Immature natural killer cell (primary cell): ENCODE data around the gene DRD2. TPM values are rescaled to one million over a fixed set of nuclear protein-coding genes. Genes with fewer than 3 reads are reported as not detected.

Experiments used
- DNase-seq, 3 donors: peaks; one replicate each; pipeline ENCODE4 v3.0.0; 2022; ENCODE audit warnings: mixed read lengths in 1 of 3
- H3K27ac Mint-ChIP-seq, 6 donors: one replicate each; pipeline ENCODE4 v1.8.0; 2020; ENCODE audit warnings: mixed read lengths in 6 of 6, mild to moderate bottlenecking in 5 of 6, inconsistent platforms in 4 of 6, moderate library complexity in 3 of 6
- H3K27me3 Mint-ChIP-seq, 3 donors: one replicate each; pipeline ENCODE4 v1.8.0; 2020 to 2021; ENCODE audit warnings: low read depth in 3 of 3, mild to moderate bottlenecking in 3 of 3, mixed read lengths in 3 of 3, moderate library complexity in 3 of 3, inconsistent platforms in 1 of 3
- H3K36me3 Mint-ChIP-seq, 3 donors: one replicate each; pipeline ENCODE4 v1.8.0; 2020; ENCODE audit warnings: mixed read lengths in 3 of 3, inconsistent platforms in 2 of 3, mild to moderate bottlenecking in 2 of 3
- H3K4me1 Mint-ChIP-seq, 2 donors: one replicate each; pipeline ENCODE4 v1.8.0; 2020; ENCODE audit warnings: inconsistent platforms in 2 of 2, mild to moderate bottlenecking in 2 of 2, mixed read lengths in 2 of 2, moderate library complexity in 1 of 2
- H3K4me3 Mint-ChIP-seq, 5 donors: one replicate each; pipeline ENCODE4 v1.8.0; 2020; ENCODE audit warnings: mild to moderate bottlenecking in 5 of 5, mixed read lengths in 5 of 5, inconsistent platforms in 3 of 5, moderate library complexity in 3 of 5
- H3K9me3 Mint-ChIP-seq, 6 donors: one replicate each; pipeline ENCODE4 v1.8.0; 2020; ENCODE audit warnings: mild to moderate bottlenecking in 6 of 6, mixed read lengths in 6 of 6, inconsistent platforms in 4 of 6, moderate library complexity in 3 of 6
- polyA plus RNA-seq, 3 donors: library from polyadenylated mRNA; unstranded; fragments of 300-500 nt; fragmentation: Illumina TruSeq; gene quantifications; one replicate each; pipeline ENCODE4 v1.2.3, GENCODE V29; 2021

The DRD2 gene
- polyA plus RNA-seq, 3 donors from 2014 or later = not detected

DNA sequence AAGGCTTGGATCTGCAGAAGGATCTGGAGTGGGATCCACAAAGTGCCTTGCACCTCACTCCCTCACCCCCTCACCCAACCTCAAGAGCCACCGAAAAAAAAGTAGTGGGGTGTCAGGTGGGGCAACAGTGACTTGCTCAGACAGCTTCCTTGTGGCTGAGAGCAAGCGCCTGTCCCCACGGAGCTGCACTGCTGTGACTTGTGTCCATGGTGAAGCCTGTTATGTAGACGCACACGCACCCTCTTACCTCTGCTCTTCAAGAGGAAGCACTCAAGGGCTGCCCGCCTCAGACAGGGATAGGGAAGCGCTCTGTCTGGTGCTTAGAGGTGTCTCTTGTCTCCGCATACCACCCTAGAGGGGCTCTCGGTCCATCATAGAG, 1.2 kb downstream of the DRD2 start:
- Mint-ChIP-seq H3K4me3 (peak overlapping the region in 3 of 5 donors; percentile 28 to 56 (median 41)), H3K36me3 (no peaks in the 10 kb centered on the region), H3K9me3 (peaks cover 0 to 10% (median under 1%) of the 10 kb centered on the region in 6 donors), H3K4me1 (peaks cover 5 to 12% of the 10 kb centered on the region in 2 donors), H3K27me3 (peaks cover 12 to 37% (median 13%) of the 10 kb centered on the region in 3 donors), H3K27ac (no peak overlapping the region)
- no peak for DNase-seq

DNA sequence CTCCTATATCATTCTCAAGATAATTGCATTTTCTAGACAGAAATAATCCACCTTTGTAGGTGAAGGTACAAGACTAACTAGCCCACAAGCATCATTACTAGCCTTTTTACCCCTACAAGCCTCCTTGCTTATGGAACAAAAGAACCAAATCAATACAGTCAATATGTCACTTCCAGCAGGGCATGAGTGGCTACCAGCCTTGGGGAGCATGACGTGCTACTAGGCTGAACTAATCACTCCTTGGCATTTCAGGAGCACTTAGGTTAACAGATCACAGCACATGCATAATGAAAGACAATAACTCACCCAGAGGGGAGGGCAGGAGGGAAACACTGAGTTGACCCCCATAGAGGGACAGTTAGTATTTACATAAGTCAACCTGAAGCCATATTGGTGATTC, 2.7 kb downstream of the DRD2 start:
- Mint-ChIP-seq H3K4me3 (no peak overlapping the region), H3K4me1 (peaks cover 5 to 12% of the 10 kb centered on the region in 2 donors), H3K36me3 (no peaks in the 10 kb centered on the region)

DNA sequence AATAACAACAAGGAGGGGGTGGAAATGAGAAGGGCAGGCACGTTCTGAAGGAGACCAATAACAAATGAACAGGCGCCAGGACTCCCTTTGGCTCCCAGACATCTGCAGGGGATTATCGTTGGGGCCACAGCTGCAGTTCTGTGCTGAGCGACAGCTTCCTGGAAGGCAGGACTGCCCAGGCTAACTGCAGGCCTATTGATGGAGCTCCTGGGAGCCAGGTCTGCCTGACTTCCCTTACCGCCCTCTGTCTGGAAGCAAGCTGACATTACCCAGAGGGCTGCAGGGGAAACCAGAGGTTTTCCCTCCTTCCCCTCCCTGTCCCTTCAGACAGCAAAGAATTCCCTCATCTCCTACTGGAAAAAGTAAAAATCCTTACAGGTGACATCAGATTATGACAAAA, 5.0 kb downstream of the DRD2 start:
- no peak overlapping the region for H3K4me3 Mint-ChIP-seq
- H3K4me1 Mint-ChIP-seq = peaks cover 3 to 4% of the 10 kb centered on the region in 2 donors
- DNase-seq = no peak
- peaks cover 4 to 18% (median 12%) of the 10 kb centered on the region in 3 donors for H3K27me3 Mint-ChIP-seq
- no peak overlapping the region for H3K27ac Mint-ChIP-seq
- peaks cover 0 to 3% (median 0%) of the 10 kb centered on the region in 6 donors for H3K9me3 Mint-ChIP-seq
- H3K36me3 Mint-ChIP-seq = no peaks in the 10 kb centered on the region

More for the DNA sequence above, 2.7 kb downstream of the DRD2 start:
- no peak for DNase-seq
- Mint-ChIP-seq H3K9me3 (peaks cover 0 to 10% (median under 1%) of the 10 kb centered on the region in 6 donors), H3K27me3 (peaks cover 11 to 31% (median 11%) of the 10 kb centered on the region in 3 donors), H3K27ac (no peak overlapping the region)

DNA sequence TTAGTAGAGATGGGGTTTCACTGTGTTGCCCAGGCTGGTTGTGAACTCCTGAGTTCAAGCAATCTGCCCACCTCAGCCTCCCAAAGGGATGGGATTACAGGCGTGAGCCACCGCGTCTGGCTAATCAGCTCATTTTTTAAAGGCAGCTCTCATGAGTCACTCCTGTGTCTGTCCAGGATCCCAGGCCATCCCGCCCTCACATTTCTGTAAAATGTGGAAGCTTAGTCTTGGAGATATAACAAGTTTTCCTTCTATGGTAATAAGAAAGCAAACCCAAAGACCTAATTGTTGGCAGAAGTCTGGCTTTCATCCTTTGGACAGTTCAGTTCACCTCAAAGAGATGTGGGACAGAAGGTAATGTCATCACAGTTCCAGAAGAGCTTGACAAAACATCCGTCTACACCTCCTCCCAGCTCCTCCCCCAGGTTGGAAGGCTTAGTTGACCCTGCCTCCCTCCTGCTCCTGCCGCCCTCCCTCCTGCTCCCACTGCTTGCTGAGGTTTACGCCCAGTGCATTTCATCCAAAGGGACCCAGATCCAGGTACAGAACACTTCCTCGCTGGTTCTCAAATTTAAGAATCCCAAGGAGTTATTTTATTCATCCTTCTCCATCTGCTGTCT, 6.4 kb downstream of the DRD2 start:
- Mint-ChIP-seq H3K4me1 (no peaks in the 10 kb centered on the region), H3K27ac (no peak overlapping the region), H3K9me3 (peaks cover 0 to 3% (median 0%) of the 10 kb centered on the region in 6 donors), H3K27me3 (peaks cover 6 to 12% (median 12%) of the 10 kb centered on the region in 3 donors), H3K36me3 (no peaks in the 10 kb centered on the region), H3K4me3 (no peak overlapping the region)
- no peak for DNase-seq

DNA sequence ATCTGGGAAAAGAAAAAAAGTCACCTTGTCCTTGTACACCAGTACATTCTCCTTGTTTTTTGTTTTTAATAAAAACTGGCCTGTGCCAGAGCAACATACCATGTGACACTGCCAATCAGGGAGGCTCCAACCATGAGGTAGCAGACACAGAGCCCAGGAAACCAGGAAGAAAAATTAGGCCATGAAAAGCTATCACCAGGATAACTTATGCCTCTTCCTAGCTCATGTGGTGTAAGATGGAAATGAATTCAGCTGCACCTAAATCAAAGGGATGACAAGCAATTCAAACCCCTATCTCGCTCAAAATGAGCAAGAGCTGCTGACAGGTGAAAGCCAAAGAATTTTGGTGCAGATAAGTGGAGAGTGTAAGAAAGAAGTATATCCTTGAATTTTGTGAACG, 7.7 kb downstream of the DRD2 start:
- no peaks in the 10 kb centered on the region for H3K36me3 Mint-ChIP-seq
- DNase-seq = no peak
- H3K4me1 Mint-ChIP-seq = no peaks in the 10 kb centered on the region
- H3K4me3 Mint-ChIP-seq = no peak overlapping the region
- no peaks in the 10 kb centered on the region for H3K9me3 Mint-ChIP-seq
- H3K27ac Mint-ChIP-seq = no peak overlapping the region
- H3K27me3 Mint-ChIP-seq = peaks cover 2 to 8% (median 5%) of the 10 kb centered on the region in 3 donors

DNA sequence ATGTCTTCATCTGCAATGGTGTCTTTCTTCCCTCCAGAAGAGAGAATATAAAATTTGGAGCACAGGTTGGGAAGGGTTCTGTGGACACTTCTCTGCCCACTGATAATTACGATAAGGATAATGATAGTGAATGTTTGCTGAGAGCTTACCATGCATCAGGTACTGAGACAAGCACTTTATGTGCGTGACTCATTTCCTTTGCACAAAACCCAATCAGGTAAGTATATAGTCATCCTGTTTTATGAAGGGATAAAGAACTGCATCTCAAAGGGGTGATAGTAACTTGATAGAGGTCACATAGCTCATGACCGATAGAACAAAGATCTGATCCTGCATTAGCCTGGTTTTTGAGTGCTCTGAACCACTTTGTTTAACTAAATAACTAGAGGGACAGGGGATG, 9.4 kb downstream of the DRD2 start:
- Mint-ChIP-seq H3K27me3 (peaks cover 2 to 5% (median 2%) of the 10 kb centered on the region in 3 donors), H3K4me1 (no peaks in the 10 kb centered on the region), H3K27ac (no peak overlapping the region), H3K9me3 (no peaks in the 10 kb centered on the region), H3K36me3 (no peaks in the 10 kb centered on the region), H3K4me3 (no peak overlapping the region)
- DNase-seq = no peak

DNA sequence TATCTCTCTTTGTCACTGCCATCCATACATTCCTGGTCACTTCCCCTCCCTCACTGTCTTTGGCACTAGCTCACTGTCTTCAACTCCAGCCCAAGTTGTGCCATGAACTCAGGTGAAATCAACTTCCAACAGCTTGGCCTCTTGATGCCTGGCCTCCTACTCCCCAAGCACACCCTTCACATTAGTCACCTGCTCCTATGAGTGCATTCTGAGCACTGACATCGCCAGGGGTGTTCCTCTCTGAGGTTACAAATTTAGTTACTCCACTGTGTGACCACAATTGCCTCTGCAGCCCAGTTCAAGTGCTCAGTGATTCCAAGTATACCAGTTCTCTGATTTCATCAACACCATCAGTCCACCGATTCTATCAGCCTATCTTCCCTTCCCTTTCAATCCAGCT, 10.8 kb downstream of the DRD2 start:
- Mint-ChIP-seq H3K36me3 (no peaks in the 10 kb centered on the region), H3K4me3 (no peak overlapping the region), H3K9me3 (no peaks in the 10 kb centered on the region), H3K27ac (no peak overlapping the region), H3K4me1 (no peaks in the 10 kb centered on the region), H3K27me3 (peaks cover 2 to 5% (median 4%) of the 10 kb centered on the region in 3 donors)
- no peak for DNase-seq

DNA sequence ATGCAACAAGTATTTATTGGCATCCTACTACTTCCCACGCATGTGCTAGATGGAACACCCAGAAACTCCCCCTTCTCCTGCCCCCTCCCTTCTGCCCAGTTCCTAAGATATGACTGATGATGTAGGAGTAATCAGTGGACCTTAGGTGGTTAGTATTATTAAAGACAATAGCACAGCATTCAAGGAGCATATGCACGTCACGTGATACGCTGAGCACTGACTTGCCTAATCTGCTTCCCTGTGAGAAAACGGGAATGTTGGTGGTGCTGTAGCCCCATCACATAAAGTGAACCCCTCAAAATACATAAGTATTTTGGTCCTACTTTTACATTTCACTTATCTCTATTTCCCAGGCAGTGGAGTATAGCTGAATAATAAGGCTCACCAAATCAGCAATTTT, 12.4 kb downstream of the DRD2 start:
- H3K4me3 Mint-ChIP-seq = no peak overlapping the region
- no peaks in the 10 kb centered on the region for H3K4me1 Mint-ChIP-seq
- H3K36me3 Mint-ChIP-seq = no peaks in the 10 kb centered on the region
- H3K27ac Mint-ChIP-seq = no peak overlapping the region
- H3K9me3 Mint-ChIP-seq = no peaks in the 10 kb centered on the region
- peaks cover 0 to 5% (median 4%) of the 10 kb centered on the region in 3 donors for H3K27me3 Mint-ChIP-seq
- DNase-seq = no peak

DNA sequence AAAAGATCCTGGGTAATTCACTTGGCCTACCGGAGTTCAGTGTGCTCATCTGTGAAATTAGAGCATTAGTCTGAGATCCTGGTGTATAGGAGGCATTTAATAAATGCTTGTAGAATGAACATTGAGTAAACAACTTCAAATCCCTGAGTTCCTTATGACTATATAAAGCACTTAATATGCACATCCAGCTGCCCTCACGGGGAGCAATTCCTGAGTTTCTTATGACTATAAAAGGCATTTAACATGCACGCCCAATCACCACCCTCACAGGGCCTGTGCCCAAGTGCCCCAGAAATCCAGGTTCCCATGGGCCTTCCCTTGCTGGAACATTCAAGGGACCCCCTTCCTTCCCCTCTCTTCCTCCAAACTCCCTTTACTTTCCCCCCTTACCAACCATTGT, 13.6 kb downstream of the DRD2 start:
- Mint-ChIP-seq H3K4me3 (no peak overlapping the region), H3K4me1 (no peaks in the 10 kb centered on the region), H3K27me3 (peaks cover 0 to 4% (median under 1%) of the 10 kb centered on the region in 3 donors), H3K36me3 (no peaks in the 10 kb centered on the region), H3K9me3 (no peaks in the 10 kb centered on the region), H3K27ac (no peak overlapping the region)
- no peak for DNase-seq

DNA sequence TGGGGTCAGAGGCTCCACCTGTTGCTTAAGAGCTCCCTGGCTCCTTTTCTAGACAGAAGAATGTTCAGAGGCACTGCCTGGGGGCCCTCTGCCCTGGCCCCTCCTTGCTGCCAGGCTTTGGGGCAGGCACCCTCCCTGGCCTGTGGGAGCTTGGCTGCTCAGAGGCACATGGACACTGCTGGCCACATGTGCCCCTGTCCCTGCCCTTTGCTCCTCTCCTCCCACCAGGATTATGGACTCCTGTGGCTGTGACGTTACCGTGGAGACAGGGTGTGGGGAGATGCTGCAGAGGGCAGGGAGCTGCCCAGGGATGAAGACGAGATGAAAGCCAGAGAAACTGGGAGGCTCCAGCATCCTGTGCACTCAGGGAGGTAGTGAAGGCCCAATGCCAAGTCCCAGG, 14.7 kb downstream of the DRD2 start:
- Mint-ChIP-seq H3K4me3 (no peak overlapping the region), H3K4me1 (no peaks in the 10 kb centered on the region), H3K27me3 (peaks cover 0 to 4% (median 0%) of the 10 kb centered on the region in 3 donors), H3K27ac (no peak overlapping the region), H3K9me3 (no peaks in the 10 kb centered on the region), H3K36me3 (no peaks in the 10 kb centered on the region)
- DNase-seq = no peak

DNA sequence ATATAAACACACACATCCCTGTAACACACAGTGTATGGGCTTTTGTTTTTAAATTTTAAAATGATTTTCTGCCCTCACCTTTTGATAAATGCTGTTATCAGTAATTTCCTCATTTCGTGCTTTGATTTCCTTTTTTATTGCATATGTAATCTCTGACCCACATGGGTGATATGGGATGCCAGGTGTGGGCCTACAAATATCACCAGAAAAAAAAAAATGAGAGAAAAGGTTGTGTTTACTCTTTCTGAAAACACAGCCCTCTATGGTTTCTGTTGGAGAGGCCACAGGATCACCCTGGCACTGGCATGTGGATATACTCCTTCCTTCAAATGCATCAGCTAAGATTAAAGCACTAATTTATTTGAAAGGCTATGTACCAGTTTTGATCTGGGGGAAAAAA, 17.0 kb downstream of the DRD2 start:
- no peak for DNase-seq
- peaks cover 0 to 3% (median 1%) of the 10 kb centered on the region in 3 donors for H3K27me3 Mint-ChIP-seq
- no peak overlapping the region for H3K4me3 Mint-ChIP-seq
- no peaks in the 10 kb centered on the region for H3K9me3 Mint-ChIP-seq
- no peak overlapping the region for H3K27ac Mint-ChIP-seq
- H3K4me1 Mint-ChIP-seq = no peaks in the 10 kb centered on the region
- no peaks in the 10 kb centered on the region for H3K36me3 Mint-ChIP-seq

DNA sequence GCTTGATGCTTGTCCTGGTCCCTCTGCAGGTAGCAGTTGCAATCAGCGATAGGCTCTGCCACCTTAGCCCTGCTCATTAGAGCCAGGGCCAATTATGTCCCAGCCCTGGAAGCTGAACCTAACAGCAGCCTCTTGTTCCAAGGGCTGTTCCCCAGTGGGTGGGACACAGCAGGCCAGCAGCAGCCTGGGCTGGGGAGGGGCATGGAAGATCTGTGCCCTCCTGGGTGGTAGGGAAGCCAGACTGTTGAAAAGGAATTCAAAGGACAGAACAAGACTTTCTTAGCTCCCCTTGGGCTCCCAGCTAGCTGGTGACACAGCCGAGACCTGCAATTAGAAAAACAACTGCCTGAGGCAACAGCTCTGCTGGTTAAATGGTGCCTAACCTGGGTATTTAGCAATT, 17.4 kb downstream of the DRD2 start:
- H3K27ac Mint-ChIP-seq = no peak overlapping the region
- peaks cover 0 to 3% (median 1%) of the 10 kb centered on the region in 3 donors for H3K27me3 Mint-ChIP-seq
- no peaks in the 10 kb centered on the region for H3K9me3 Mint-ChIP-seq
- no peak for DNase-seq
- H3K4me3 Mint-ChIP-seq = no peak overlapping the region
- H3K36me3 Mint-ChIP-seq = no peaks in the 10 kb centered on the region
- no peaks in the 10 kb centered on the region for H3K4me1 Mint-ChIP-seq

DNA sequence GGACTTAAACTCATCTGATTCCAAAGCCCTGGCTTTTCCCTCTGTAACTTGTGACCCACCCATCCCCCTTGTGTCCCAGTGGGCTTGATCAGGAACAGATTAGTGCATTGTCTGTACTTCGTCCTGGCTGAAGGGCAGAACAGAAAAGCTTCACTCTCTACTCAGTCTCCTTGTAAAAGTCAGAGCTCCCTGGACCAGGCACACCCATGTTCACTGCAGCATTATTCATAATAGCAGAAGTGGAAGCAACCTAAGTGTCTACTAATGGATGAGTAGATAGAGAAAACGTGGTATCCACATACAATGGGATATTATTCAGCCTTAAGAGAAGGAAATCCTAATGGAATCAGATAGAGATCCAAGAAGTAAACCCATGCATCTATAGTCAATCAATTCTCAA, 20.7 kb downstream of the DRD2 start:
- Mint-ChIP-seq H3K27me3 (peaks cover 0 to 3% (median 2%) of the 10 kb centered on the region in 3 donors), H3K36me3 (no peaks in the 10 kb centered on the region), H3K4me3 (no peak overlapping the region), H3K9me3 (no peaks in the 10 kb centered on the region), H3K4me1 (no peaks in the 10 kb centered on the region), H3K27ac (no peak overlapping the region)
- DNase-seq = no peak

DNA sequence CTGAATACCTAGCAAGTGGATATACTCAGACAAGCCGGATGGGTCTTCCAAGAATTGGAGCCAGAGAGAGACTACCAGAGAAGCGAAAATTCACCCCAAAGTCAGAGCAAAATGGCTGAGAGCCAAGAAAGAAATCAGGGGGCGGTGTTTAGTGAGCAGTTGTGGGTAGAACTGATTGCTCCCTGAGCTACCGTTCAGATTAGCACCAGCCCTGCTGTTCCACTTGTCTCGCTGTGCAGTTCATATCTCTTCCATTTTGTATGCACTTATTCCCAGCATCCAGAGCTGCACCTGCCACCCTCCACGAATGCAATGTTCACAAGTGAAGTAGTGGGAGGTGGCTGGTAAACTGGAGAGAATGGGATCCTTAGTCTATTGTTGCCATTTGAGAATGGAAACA, 25.5 kb downstream of the DRD2 start:
- no peaks in the 10 kb centered on the region for H3K4me1 Mint-ChIP-seq
- DNase-seq = no peak
- H3K4me3 Mint-ChIP-seq = no peak overlapping the region
- no peak overlapping the region for H3K27ac Mint-ChIP-seq
- H3K36me3 Mint-ChIP-seq = no peaks in the 10 kb centered on the region
- H3K9me3 Mint-ChIP-seq = peaks cover 0 to 2% (median 0%) of the 10 kb centered on the region in 6 donors
- H3K27me3 Mint-ChIP-seq = peaks cover 3 to 8% (median 4%) of the 10 kb centered on the region in 3 donors

DNA sequence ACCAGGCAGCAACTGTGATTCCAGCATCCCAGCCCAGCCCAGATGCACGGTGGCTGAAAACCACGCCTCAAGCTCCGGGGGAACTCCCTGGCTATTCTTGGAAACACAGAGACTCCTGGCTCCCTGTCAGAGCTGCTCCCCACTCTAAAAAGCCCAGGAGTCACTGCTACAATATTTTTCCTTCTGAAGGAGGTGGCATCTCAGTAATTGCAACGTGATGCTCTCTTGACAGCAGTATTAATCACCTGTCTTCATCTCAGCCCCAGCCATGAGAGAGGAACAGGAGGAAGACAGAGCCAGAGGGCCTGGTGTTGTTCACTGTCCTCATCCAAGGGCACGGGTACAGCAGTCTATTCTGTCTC, 26.9 kb downstream of the DRD2 start:
- Mint-ChIP-seq H3K4me3 (no peak overlapping the region), H3K36me3 (no peaks in the 10 kb centered on the region), H3K4me1 (no peaks in the 10 kb centered on the region), H3K27me3 (peaks cover 3 to 6% (median 5%) of the 10 kb centered on the region in 3 donors), H3K9me3 (peaks cover 0 to 2% (median 0%) of the 10 kb centered on the region in 6 donors), H3K27ac (no peak overlapping the region)
- no peak for DNase-seq
